WTC11 (cell line): ENCODE results near the gene ANTXR2.

Experiments used
- CTCF ChIP-seq: fragments of 200-600 bp; IDR thresholded peaks from 2 replicates; pipeline ENCODE4 v1.8.0; 2022; ENCODE audit warnings: antibody characterized with exemption
- ESRRA ChIP-seq: sonication (generic); formaldehyde crosslinking; IDR thresholded peaks from 2 replicates; pipeline ENCODE4 v1.8.1; 2022; ENCODE audit warnings: mild to moderate bottlenecking, missing genetic modification reagents, borderline replicate concordance
- NFYB ChIP-seq: sonication (generic); formaldehyde crosslinking; conservative IDR thresholded peaks from 2 replicates; pipeline ENCODE4 v1.8.0; 2022; ENCODE audit warnings: low read depth, missing genetic modification reagents

DNA sequence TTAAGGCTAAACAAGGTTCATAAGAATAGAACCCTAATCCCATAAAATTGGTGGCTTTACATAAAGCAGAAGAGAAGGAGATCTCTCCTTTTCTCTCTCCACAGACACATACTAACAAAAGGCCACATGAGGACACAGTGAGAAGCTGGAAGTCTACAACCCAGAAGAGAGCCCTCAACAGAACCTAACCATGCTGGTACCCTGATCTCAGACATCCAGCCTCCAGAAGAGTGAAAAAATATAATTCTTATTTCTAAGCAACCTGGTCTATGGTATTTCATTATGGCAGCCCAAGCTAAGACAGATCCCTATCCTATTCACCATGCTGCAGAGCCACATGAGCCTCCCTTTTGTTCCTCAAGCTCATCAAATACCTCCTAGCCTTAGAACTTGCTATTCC is 195.5 kb downstream of the ANTXR2 start:
- TF ChIP-seq NFYB (CRISPR knock-in tag), result no peak
- no peak for TF ChIP-seq CTCF
- no peak for TF ChIP-seq ESRRA
